Adrenal gland (tissue), 12 donors: Measurements from ENCODE around the gene HELZ2. TPM values are rescaled to one million over a fixed set of nuclear protein-coding genes. Genes with fewer than 3 reads are reported as not detected.

Source experiments
- DNase-seq, 7 donors: peaks; one replicate each; pipeline ENCODE4 v3.0.0-alpha.2; 2019 to 2020
- H3K27ac ChIP-seq, 5 donors: fragments of 200-600 bp; sonication (generic) in 4 of 5; 1 replicate in 3 of 5; 2 replicates in 2 of 5; pipeline versions ENCODE4 v1.5.1 to v1.8.0; 2016 to 2020; ENCODE audit warnings: mild to moderate bottlenecking in 1 of 5
- H3K27me3 ChIP-seq: fragments of 200-600 bp; 2 replicates; pipeline ENCODE4 v1.8.0; 2021
- H3K36me3 ChIP-seq, 2 donors: fragments of 200-600 bp; replicated peaks in 1 of 2; 1 replicate in 1 of 2; 2 replicates in 1 of 2; pipeline versions ENCODE4 v1.5.1 to v1.8.0; 2018 to 2022
- H3K4me1 ChIP-seq, 2 donors: fragments of 200-600 bp; replicated peaks in 1 of 2; 1 replicate in 1 of 2; 2 replicates in 1 of 2; pipeline versions ENCODE4 v1.5.1 to v1.8.0; 2018 to 2021
- H3K4me3 ChIP-seq, 4 donors: fragments of 200-600 bp; sonication (generic) in 3 of 4; one replicate each; pipeline ENCODE4 v1.5.1; 2016 to 2018
- H3K9me3 ChIP-seq, 3 donors: fragments of 200-600 bp; sonication (generic) in 1 of 3; replicated peaks in 1 of 3; 1 replicate in 2 of 3; 2 replicates in 1 of 3; pipeline versions ENCODE4 v1.5.1 to v1.8.0; 2016 to 2021
- CTCF ChIP-seq, 6 experiments: fragments of 450-650 bp in 4 of 6; fragments of 200-600 bp in 2 of 6; sonication (generic) in 1 of 6; IDR thresholded peaks; 1 replicate in 5 of 6; 2 replicates in 1 of 6; pipeline versions ENCODE4 v1.5.1 to v1.8.0; 2016 to 2021; ENCODE audit warnings: antibody characterized with exemption in 6 of 6, mild to moderate bottlenecking in 2 of 6, moderate library complexity in 1 of 6
- POLR2A ChIP-seq, 2 donors: fragments of 450-650 bp; IDR thresholded peaks; one replicate each; pipeline ENCODE4 v1.6.1; 2017; ENCODE audit warnings: antibody characterized with exemption in 2 of 2, mild to moderate bottlenecking in 2 of 2, moderate library complexity in 1 of 2
- WGBS, 4 donors: extraction: QIAGEN DNeasy Blood & Tissue Kit in 2 of 4; methylation state at CpG; one replicate each; pipeline versions ENCODE4 v1.1.5 to v1.1.7; 2013 to 2017; 5-methylcytosine and 5-hydroxymethylcytosine counted together
- intact Hi-C, 2 donors: fragments of 100-400 bp; cut with DNase I; formaldehyde crosslinking; loops; one replicate each; pipeline versions ENCODE4 v1.14.1 to v1.15.0; 2022 to 2023
- polyA plus RNA-seq, 3 donors: library from polyadenylated mRNA; stranded (reverse); fragments of 200-250 nt in 2 of 3; fragments of 350-450 nt in 1 of 3; fragmentation: Illumina TruSeq in 1 of 3; extraction: RNeasy Lipid Tissue Mini Kit (QIAGEN cat#74804) in 1 of 3; gene quantifications; one replicate each; pipeline ENCODE4 v1.2.3, GENCODE V29; 2013 to 2014
- total RNA-seq, 9 donors: library from RNA; depleted of rRNA in 4 of 9; stranded (reverse); fragments of >200 nt in 4 of 9; fragments of 120-200 nt in 1 of 9; fragmentation: NEBNext Ultra II Directional in 1 of 9; extraction: Animal tissue kit (Norgen Biotek cat#: 25700) in 1 of 9; gene quantifications; one replicate each; pipeline versions ENCODE4 v1.1.0 to v1.2.4, GENCODE V29; 2013 to 2023
- donor health status: healthy with polysubstance abuse.
- donor health status: Bipolar disorder and iron deficiency.
- donor health status: DM: yes; HTN: yes; CAD: no.
- donor health status: DM: no; HTN: no; CAD: no.
- donor health status: DM: no; HTN: no; CAD: no.
- donor health status: DM: yes; HTN: yes; CAD: no.

The HELZ2 gene
- total and polyA plus RNA-seq, 12 donors: 3.7 to 54.4 (median 24.3) TPM

DNA sequence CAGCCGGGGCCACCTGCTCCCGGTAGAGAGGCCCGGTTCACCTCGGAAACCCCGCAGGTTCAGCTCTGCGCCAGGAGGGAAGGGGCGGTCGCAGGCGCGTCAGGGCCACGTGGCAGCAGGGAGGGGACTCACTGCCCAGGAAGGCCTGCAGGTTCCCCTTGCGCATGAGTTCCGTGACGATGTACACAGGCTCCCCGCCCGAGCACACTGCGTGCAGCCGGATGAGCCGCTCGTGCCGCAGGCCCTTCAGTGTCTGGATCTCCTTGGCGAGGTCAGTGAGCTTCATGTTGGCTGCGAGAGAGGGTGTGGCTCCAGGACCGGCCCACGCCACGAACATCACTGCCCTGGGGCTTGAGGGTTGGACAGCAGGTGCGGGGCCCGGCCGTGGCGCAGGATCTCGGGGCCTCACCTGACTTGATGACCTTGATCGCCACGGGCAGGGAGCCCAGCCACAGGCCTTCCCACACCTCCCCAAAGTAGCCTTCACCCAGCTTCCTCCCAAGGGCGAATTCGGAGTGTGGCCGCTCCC, 31.9 kb downstream of the HELZ2 start:
- peak in 2 of 7 donors; percentile 17 to 39 for DNase-seq
- H3K27me3 ChIP-seq: peaks cover 3% of the 10 kb centered on the region
- intact Hi-C loops: no loop called here
- H3K9me3 ChIP-seq: no peaks in the 10 kb centered on the region
- 65 to 77% (median 71%) methylated on average over 7 to 36 of the region's 36 CpGs; no CpG with 5 or more reads in 1 of the 4 donors for WGBS, 4 donors
- TF ChIP-seq CTCF (IDR thresholded peaks at IDR 0.05): no peak
- no peak for TF ChIP-seq POLR2A (IDR thresholded peaks at IDR 0.05)
- H3K36me3 ChIP-seq: no peaks in the 10 kb centered on the region
- no peak overlapping the region for H3K4me3 ChIP-seq
- H3K4me1 ChIP-seq: peaks cover 0 to 7% of the 10 kb centered on the region in 2 donors
- H3K27ac ChIP-seq: no peak overlapping the region

DNA sequence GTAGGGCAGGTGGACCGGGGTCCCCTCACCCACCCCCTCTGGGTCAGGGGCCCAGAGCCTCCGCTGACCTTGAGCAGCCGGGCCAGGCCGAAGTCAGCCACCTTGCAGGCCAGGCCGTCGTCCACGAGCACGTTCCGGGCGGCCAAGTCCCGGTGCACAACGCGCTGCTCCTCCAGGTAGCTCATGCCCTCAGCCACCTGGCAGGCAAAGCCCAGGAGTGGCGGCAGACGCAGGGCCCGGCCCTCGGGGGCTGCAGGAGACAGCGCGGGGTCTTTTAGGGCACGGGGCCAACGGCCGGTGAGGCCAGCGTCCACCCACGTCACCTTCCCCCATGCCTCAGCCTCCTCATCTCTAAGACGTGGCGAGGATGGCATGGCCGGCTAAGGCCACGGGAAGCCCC, 32.7 kb downstream of the HELZ2 start:
- H3K4me3 ChIP-seq: no peak overlapping the region
- peaks cover 0 to 7% of the 10 kb centered on the region in 2 donors for H3K4me1 ChIP-seq
- no peaks in the 10 kb centered on the region for H3K27me3 ChIP-seq
- H3K27ac ChIP-seq: no peak overlapping the region
- H3K36me3 ChIP-seq: no peaks in the 10 kb centered on the region
- intact Hi-C loops: no loop called here
- no peak for DNase-seq
- WGBS, 4 donors: 87 to 90% (median 90%) methylated on average over 12 to 28 of the region's 28 CpGs; no CpG with 5 or more reads in 1 of the 4 donors
- TF ChIP-seq POLR2A (IDR thresholded peaks at IDR 0.05) (no peak), CTCF (IDR thresholded peaks at IDR 0.05) (no peak)
- H3K9me3 ChIP-seq: no peaks in the 10 kb centered on the region

GRCh38 chr20:63540417-63541186, 33.4 kb downstream of the HELZ2 start:
- WGBS, 4 donors: 63 to 75% (median 71%) methylated on average over 20 to 49 of the region's 49 CpGs
- no peak for DNase-seq
- TF ChIP-seq CTCF (IDR thresholded peaks at IDR 0.05): no peak
- no peak for TF ChIP-seq POLR2A (IDR thresholded peaks at IDR 0.05)

GRCh38 chr20:63539441-63540370, 34.3 kb downstream of the HELZ2 start:
- H3K27ac ChIP-seq: no peak overlapping the region
- no peak overlapping the region for H3K4me3 ChIP-seq
- H3K36me3 ChIP-seq: no peaks in the 10 kb centered on the region
- intact Hi-C loops: loop anchor here (2.0 to 10.0 kb wide), 3 partner anchors 325 to 438 kb away; partner anchors contain the start of genes ABHD16B (in 1 of the 2), SAMD10 (in 1 of the 2) and TPD52L2 (in 1 of the 2)
- peaks cover under 1% of the 10 kb centered on the region for H3K27me3 ChIP-seq
- peaks cover 0 to 7% of the 10 kb centered on the region in 2 donors for H3K4me1 ChIP-seq
- TF ChIP-seq CTCF (IDR thresholded peaks at IDR 0.05) (no peak), POLR2A (IDR thresholded peaks at IDR 0.05) (no peak)
- WGBS, 4 donors: 75 to 91% (median 87%) methylated on average over 8 to 29 of the region's 29 CpGs
- no peaks in the 10 kb centered on the region for H3K9me3 ChIP-seq
- DNase-seq: no peak

More at GRCh38 chr20:63540417-63541186, 33.4 kb downstream of the HELZ2 start:
- H3K36me3 ChIP-seq: no peaks in the 10 kb centered on the region
- no peak overlapping the region for H3K4me3 ChIP-seq
- H3K4me1 ChIP-seq: peaks cover 0 to 7% of the 10 kb centered on the region in 2 donors
- no peaks in the 10 kb centered on the region for H3K9me3 ChIP-seq
- no peaks in the 10 kb centered on the region for H3K27me3 ChIP-seq
- intact Hi-C loops: no loop called here
- H3K27ac ChIP-seq: no peak overlapping the region
